Measurements from ENCODE around the gene SDK1. TPM values are rescaled to one million over a fixed set of nuclear protein-coding genes. Genes with fewer than 3 reads are reported as not detected.

Gene SDK1
- total and polyA plus RNA-seq, 2 experiments from 2014 or later, result not detected

- H3K4me2 ChIP-seq (ENCODE audit: unreplicated experiment), result no peak overlapping the region
- no peaks in the 10 kb centered on the region for H4K20me1 ChIP-seq (ENCODE audit: insufficient read depth)
- no peak overlapping the region for H3K4me3 ChIP-seq
- no peak overlapping the region for H3K27ac ChIP-seq
- TF ChIP-seq EZH2 (IDR thresholded peaks at IDR 0.05; ENCODE audit: insufficient read depth, poor library complexity, severe bottlenecking), result no peak
- no peak for TF ChIP-seq EZH2phosphoT487 (IDR thresholded peaks at IDR 0.05; ENCODE audit: insufficient read depth, low read depth)
- DNase-seq, result no peak
- no peaks in the 10 kb centered on the region for H3F3A ChIP-seq (ENCODE audit: insufficient read depth)
- in situ Hi-C loops (cut with MboI), result no loop called here
- H3K27me3 ChIP-seq (replicated peaks; ENCODE audit: insufficient read depth), result no peaks in the 10 kb centered on the region
- 62% methylated on average over 14 of the region's 14 CpGs for WGBS, 2 experiments (ENCODE audit: low coverage in 1 of 2, low lambda C conversion rate in 2 of 2, missing lambda C conversion rate in 2 of 2)
- H3K36me3 ChIP-seq (ENCODE audit: low read depth), result no peaks in the 10 kb centered on the region
- no peak overlapping the region for H2AFZ ChIP-seq
- no peaks in the 10 kb centered on the region for H3K9me2 ChIP-seq (ENCODE audit: insufficient read depth)
- H3K9me3 ChIP-seq (ENCODE audit: low read depth), result no peaks in the 10 kb centered on the region
- H3K4me1 ChIP-seq (ENCODE audit: insufficient read depth), result no peaks in the 10 kb centered on the region
- H3K9ac ChIP-seq, result no peak overlapping the region
- no peaks in the 10 kb centered on the region for H3K79me2 ChIP-seq (ENCODE audit: insufficient read depth)
Observed at GRCh38 chr7:4030346-4030950, 729.4 kb downstream of the SDK1 start.

GRCh38 chr7:4033996-4034395 lies 732.9 kb downstream of the SDK1 start:
- Histone ChIP-seq H3K36me3 (ENCODE audit: low read depth) (no peaks in the 10 kb centered on the region), H3K9me2 (ENCODE audit: insufficient read depth) (no peaks in the 10 kb centered on the region), H3K4me2 (ENCODE audit: unreplicated experiment) (no peak overlapping the region), H4K20me1 (ENCODE audit: insufficient read depth) (no peaks in the 10 kb centered on the region), H3K27me3 (replicated peaks; ENCODE audit: insufficient read depth) (no peaks in the 10 kb centered on the region), H3K4me3 (no peak overlapping the region), H3F3A (ENCODE audit: insufficient read depth) (no peaks in the 10 kb centered on the region), H3K27ac (no peak overlapping the region), H3K79me2 (ENCODE audit: insufficient read depth) (no peaks in the 10 kb centered on the region), H3K9me3 (ENCODE audit: low read depth) (no peaks in the 10 kb centered on the region), H2AFZ (no peak overlapping the region), H3K4me1 (ENCODE audit: insufficient read depth) (no peaks in the 10 kb centered on the region), H3K9ac (no peak overlapping the region)
- DNase-seq, result no peak
- in situ Hi-C loops (cut with MboI), result no loop called here
- TF ChIP-seq EZH2phosphoT487 (IDR thresholded peaks at IDR 0.05; ENCODE audit: insufficient read depth, low read depth), result no peak
- TF ChIP-seq EZH2 (IDR thresholded peaks at IDR 0.05; ENCODE audit: insufficient read depth, poor library complexity, severe bottlenecking), result no peak
- WGBS, 2 experiments (ENCODE audit: low coverage in 1 of 2, low lambda C conversion rate in 2 of 2, missing lambda C conversion rate in 2 of 2), result 14 to 16% methylated on average over 12 of the region's 12 CpGs

- Histone ChIP-seq H3K9ac (no peak overlapping the region), H3K27ac (no peak overlapping the region), H3K4me1 (ENCODE audit: insufficient read depth) (no peaks in the 10 kb centered on the region), H2AFZ (no peak overlapping the region), H3K27me3 (replicated peaks; ENCODE audit: insufficient read depth) (no peaks in the 10 kb centered on the region), H3K9me3 (ENCODE audit: low read depth) (no peaks in the 10 kb centered on the region), H3K4me2 (ENCODE audit: unreplicated experiment) (no peak overlapping the region), H3K4me3 (no peak overlapping the region), H3K36me3 (ENCODE audit: low read depth) (no peaks in the 10 kb centered on the region), H3K9me2 (ENCODE audit: insufficient read depth) (no peaks in the 10 kb centered on the region), H3K79me2 (ENCODE audit: insufficient read depth) (no peaks in the 10 kb centered on the region), H3F3A (ENCODE audit: insufficient read depth) (no peaks in the 10 kb centered on the region), H4K20me1 (ENCODE audit: insufficient read depth) (no peaks in the 10 kb centered on the region)
- DNase-seq, result no peak
- in situ Hi-C loops (cut with MboI), result no loop called here
- TF ChIP-seq EZH2phosphoT487 (IDR thresholded peaks at IDR 0.05; ENCODE audit: insufficient read depth, low read depth), result no peak
- no peak for TF ChIP-seq EZH2 (IDR thresholded peaks at IDR 0.05; ENCODE audit: insufficient read depth, poor library complexity, severe bottlenecking)
- WGBS, 2 experiments (ENCODE audit: low coverage in 1 of 2, low lambda C conversion rate in 2 of 2, missing lambda C conversion rate in 2 of 2), result 53 to 58% methylated on average over 4 of the region's 4 CpGs
Observed at GRCh38 chr7:4037308-4037707, 736.3 kb downstream of the SDK1 start.

- no peak for DNase-seq
- TF ChIP-seq EZH2 (IDR thresholded peaks at IDR 0.05; ENCODE audit: insufficient read depth, poor library complexity, severe bottlenecking), result no peak
- no peak for TF ChIP-seq EZH2phosphoT487 (IDR thresholded peaks at IDR 0.05; ENCODE audit: insufficient read depth, low read depth)
- in situ Hi-C loops (cut with MboI), result no loop called here
- Histone ChIP-seq H3K36me3 (ENCODE audit: low read depth) (no peaks in the 10 kb centered on the region), H2AFZ (no peak overlapping the region), H3K79me2 (ENCODE audit: insufficient read depth) (no peaks in the 10 kb centered on the region), H3K4me1 (ENCODE audit: insufficient read depth) (no peaks in the 10 kb centered on the region), H3K4me2 (ENCODE audit: unreplicated experiment) (no peak overlapping the region), H3K27me3 (replicated peaks; ENCODE audit: insufficient read depth) (no peaks in the 10 kb centered on the region), H3K27ac (no peak overlapping the region), H4K20me1 (ENCODE audit: insufficient read depth) (no peaks in the 10 kb centered on the region), H3K9me2 (ENCODE audit: insufficient read depth) (no peaks in the 10 kb centered on the region), H3K9me3 (ENCODE audit: low read depth) (no peaks in the 10 kb centered on the region), H3K4me3 (no peak overlapping the region), H3F3A (ENCODE audit: insufficient read depth) (no peaks in the 10 kb centered on the region), H3K9ac (no peak overlapping the region)
- WGBS, 2 experiments (ENCODE audit: low coverage in 1 of 2, low lambda C conversion rate in 2 of 2, missing lambda C conversion rate in 2 of 2), result 47 to 49% methylated on average over 4 of the region's 4 CpGs
Observed at GRCh38 chr7:4037877-4038276, 736.8 kb downstream of the SDK1 start.

All from GM23248 (cell line).